ENCODE results near the gene SGSM2.

SGSM2 gene

DNA sequence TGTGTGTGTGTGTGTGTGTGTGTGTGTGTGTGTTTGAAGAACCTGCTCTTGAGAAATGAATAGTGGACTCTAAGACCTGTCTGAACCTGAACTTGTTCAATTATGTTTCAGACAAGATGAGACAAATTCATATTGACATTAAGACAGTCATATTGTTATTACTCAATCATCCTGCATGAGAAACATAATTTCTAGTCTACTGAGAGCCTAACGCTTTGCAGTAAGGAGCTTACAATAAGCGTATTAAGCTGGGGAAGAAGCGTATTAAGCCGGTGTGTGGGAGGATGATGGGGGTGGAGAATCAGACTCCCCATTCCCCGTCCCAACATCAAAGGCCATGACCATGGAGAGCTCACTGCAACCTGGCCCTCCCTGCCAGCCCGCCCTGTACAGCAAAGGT lies 86.0 kb downstream of the SGSM2 start:
- Histone ChIP-seq H3K9me2 (replicated peaks; ENCODE audit: insufficient read depth, low read length) (no peaks in the 10 kb centered on the region), H3K4me3 (ENCODE audit: low read length) (no peak overlapping the region), H3K36me3 (replicated peaks; ENCODE audit: insufficient read depth, low read length) (0 out of 2 replicates have a peak, but pooled peaks cover 5% of the 10 kb centered on the region), H3K4me1 (ENCODE audit: low read length) (no peaks in the 10 kb centered on the region), H3K27me3 (replicated peaks; ENCODE audit: insufficient read depth, low read length) (no peaks in the 10 kb centered on the region), H3K27ac (ENCODE audit: low read length) (no peak overlapping the region), H3K4me2 (ENCODE audit: low read depth, low read length) (no peak overlapping the region), H3K9ac (ENCODE audit: low read length) (no peak overlapping the region), H3K79me2 (ENCODE audit: low read length) (no peaks in the 10 kb centered on the region), H3F3A (ENCODE audit: insufficient read depth, low read length) (no peaks in the 10 kb centered on the region), H4K20me1 (ENCODE audit: insufficient read depth, low read length) (no peaks in the 10 kb centered on the region), H3K9me3 (replicated peaks; ENCODE audit: insufficient read depth, low read length) (no peaks in the 10 kb centered on the region), H2AFZ (ENCODE audit: low read length) (no peak overlapping the region)
- no peak for DNase-seq
- TF ChIP-seq EZH2 (optimal IDR thresholded peaks at IDR 0.05; ENCODE audit: low read depth, low read length) (no peak), EZH2phosphoT487 (IDR thresholded peaks at IDR 0.05; ENCODE audit: low read length) (no peak)
- TF ChIP-seq, protein P1, sequence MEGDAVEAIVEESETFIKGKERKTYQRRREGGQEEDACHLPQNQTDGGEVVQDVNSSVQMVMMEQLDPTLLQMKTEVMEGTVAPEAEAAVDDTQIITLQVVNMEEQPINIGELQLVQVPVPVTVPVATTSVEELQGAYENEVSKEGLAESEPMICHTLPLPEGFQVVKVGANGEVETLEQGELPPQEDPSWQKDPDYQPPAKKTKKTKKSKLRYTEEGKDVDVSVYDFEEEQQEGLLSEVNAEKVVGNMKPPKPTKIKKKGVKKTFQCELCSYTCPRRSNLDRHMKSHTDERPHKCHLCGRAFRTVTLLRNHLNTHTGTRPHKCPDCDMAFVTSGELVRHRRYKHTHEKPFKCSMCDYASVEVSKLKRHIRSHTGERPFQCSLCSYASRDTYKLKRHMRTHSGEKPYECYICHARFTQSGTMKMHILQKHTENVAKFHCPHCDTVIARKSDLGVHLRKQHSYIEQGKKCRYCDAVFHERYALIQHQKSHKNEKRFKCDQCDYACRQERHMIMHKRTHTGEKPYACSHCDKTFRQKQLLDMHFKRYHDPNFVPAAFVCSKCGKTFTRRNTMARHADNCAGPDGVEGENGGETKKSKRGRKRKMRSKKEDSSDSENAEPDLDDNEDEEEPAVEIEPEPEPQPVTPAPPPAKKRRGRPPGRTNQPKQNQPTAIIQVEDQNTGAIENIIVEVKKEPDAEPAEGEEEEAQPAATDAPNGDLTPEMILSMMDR (IDR thresholded peaks at IDR 0.05; ENCODE audit: low read length) = no peak

DNA sequence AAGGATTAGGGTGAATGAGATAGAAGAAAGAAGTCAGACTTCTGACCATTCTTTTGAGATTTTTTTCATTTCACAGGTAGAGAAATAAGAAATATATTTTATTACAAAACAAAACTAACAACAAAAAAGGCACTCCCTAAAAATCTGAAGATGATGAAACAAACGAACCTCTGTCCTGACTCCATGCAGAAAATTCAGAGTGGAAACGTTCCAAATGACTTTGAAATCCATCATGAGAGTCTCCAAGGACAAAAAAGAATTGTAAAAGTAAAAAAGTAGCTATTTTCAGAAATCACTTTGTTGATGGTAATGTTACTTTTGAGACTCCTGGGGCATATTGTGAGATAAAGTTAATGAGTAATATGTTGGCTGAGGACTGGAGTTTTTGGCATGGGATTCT lies 89.9 kb downstream of the SGSM2 start:
- no peak overlapping the region for H2AFZ ChIP-seq (ENCODE audit: low read length)
- no peaks in the 10 kb centered on the region for H3F3A ChIP-seq (ENCODE audit: insufficient read depth, low read length)
- TF ChIP-seq, protein P1 (IDR thresholded peaks at IDR 0.05; ENCODE audit: low read length) = no peak
- TF ChIP-seq EZH2 (optimal IDR thresholded peaks at IDR 0.05; ENCODE audit: low read depth, low read length) = no peak
- no peak for TF ChIP-seq EZH2phosphoT487 (IDR thresholded peaks at IDR 0.05; ENCODE audit: low read length)
- no peaks in the 10 kb centered on the region for H3K9me2 ChIP-seq (replicated peaks; ENCODE audit: insufficient read depth, low read length)
- no peaks in the 10 kb centered on the region for H3K4me1 ChIP-seq (ENCODE audit: low read length)
- no peaks in the 10 kb centered on the region for H3K27me3 ChIP-seq (replicated peaks; ENCODE audit: insufficient read depth, low read length)
- H3K79me2 ChIP-seq (ENCODE audit: low read length) = no peaks in the 10 kb centered on the region
- H3K4me2 ChIP-seq (ENCODE audit: low read depth, low read length) = no peak overlapping the region
- H3K9me3 ChIP-seq (replicated peaks; ENCODE audit: insufficient read depth, low read length) = no peaks in the 10 kb centered on the region
- no peak for DNase-seq
- no peaks in the 10 kb centered on the region for H3K36me3 ChIP-seq (replicated peaks; ENCODE audit: insufficient read depth, low read length)
- H3K9ac ChIP-seq (ENCODE audit: low read length) = no peak overlapping the region
- no peak overlapping the region for H3K27ac ChIP-seq (ENCODE audit: low read length)
- no peaks in the 10 kb centered on the region for H4K20me1 ChIP-seq (ENCODE audit: insufficient read depth, low read length)
- no peak overlapping the region for H3K4me3 ChIP-seq (ENCODE audit: low read length)

DNA sequence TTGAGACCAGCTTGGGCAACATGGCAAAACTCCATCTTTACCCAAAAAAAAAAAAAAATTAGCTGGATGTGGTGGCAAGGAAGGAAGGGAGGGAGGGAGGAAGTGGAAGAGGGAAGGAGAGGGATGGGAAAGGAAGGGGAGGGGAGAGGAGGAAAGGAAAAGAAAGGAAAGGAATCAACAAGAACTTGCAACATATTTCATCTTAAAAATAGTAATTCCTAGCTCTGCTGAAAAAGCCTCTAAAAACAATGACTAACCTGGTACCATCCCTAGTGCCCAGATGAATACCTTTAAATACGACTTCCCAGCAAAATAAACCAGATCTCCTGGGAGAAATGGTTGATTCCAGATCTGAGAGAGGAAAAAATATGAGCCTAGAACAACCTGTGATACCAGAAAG lies 90.6 kb downstream of the SGSM2 start:
- no peak overlapping the region for H3K4me2 ChIP-seq (ENCODE audit: low read depth, low read length)
- H3K36me3 ChIP-seq (replicated peaks; ENCODE audit: insufficient read depth, low read length) = no peaks in the 10 kb centered on the region
- no peak overlapping the region for H3K4me3 ChIP-seq (ENCODE audit: low read length)
- TF ChIP-seq EZH2 (optimal IDR thresholded peaks at IDR 0.05; ENCODE audit: low read depth, low read length) (no peak), EZH2phosphoT487 (IDR thresholded peaks at IDR 0.05; ENCODE audit: low read length) (no peak)
- TF ChIP-seq, protein P1 (IDR thresholded peaks at IDR 0.05; ENCODE audit: low read length) = no peak
- DNase-seq = no peak
- no peak overlapping the region for H3K27ac ChIP-seq (ENCODE audit: low read length)
- no peak overlapping the region for H3K9ac ChIP-seq (ENCODE audit: low read length)
- no peaks in the 10 kb centered on the region for H3K79me2 ChIP-seq (ENCODE audit: low read length)
- no peaks in the 10 kb centered on the region for H3K27me3 ChIP-seq (replicated peaks; ENCODE audit: insufficient read depth, low read length)
- no peaks in the 10 kb centered on the region for H3F3A ChIP-seq (ENCODE audit: insufficient read depth, low read length)
- no peaks in the 10 kb centered on the region for H4K20me1 ChIP-seq (ENCODE audit: insufficient read depth, low read length)
- H3K4me1 ChIP-seq (ENCODE audit: low read length) = no peaks in the 10 kb centered on the region
- no peak overlapping the region for H2AFZ ChIP-seq (ENCODE audit: low read length)
- no peaks in the 10 kb centered on the region for H3K9me2 ChIP-seq (replicated peaks; ENCODE audit: insufficient read depth, low read length)
- no peaks in the 10 kb centered on the region for H3K9me3 ChIP-seq (replicated peaks; ENCODE audit: insufficient read depth, low read length)
